Measurements from ENCODE around the gene SH3RF1. TPM values are rescaled to one million over a fixed set of nuclear protein-coding genes. Genes with fewer than 3 reads are reported as not detected.

SH3RF1 gene
- total and polyA plus RNA-seq, 2 of the 8 experiments (the other 6 are each of a cell fraction or from before 2014, with no cell fraction given): 6.9 to 15.1 TPM

DNA sequence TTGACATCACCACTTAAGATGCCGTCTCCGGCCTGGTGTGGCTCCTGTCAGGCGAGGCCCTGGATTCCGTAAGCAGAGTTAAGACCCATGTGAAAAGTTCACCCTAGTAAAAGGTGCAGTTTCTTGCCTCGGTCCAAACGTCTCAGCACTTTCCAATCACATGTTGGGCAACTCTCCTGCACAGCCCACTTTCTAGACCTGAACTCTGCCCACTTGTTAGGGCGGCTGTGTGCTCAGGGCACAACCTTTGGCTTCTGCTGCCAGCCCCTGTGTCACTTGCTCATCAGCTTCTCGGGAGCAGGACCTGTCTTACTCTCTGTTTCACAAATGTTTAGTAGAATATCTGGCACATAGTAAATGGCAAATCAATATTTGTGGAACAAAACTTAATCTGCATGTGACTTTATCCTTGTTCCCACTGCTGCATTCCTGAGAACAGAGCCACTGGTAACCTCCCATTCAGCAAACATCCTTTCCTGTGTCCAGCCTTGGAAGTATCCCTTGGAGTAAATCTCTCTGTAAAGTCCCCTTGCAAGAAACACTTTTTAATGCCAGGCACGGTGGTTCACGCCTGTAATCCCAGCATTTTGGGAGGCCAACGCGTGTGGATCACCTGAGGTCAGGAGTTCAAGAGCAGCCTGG, 38.7 kb upstream of the SH3RF1 start (continued):
- TF ChIP-seq, protein P1, sequence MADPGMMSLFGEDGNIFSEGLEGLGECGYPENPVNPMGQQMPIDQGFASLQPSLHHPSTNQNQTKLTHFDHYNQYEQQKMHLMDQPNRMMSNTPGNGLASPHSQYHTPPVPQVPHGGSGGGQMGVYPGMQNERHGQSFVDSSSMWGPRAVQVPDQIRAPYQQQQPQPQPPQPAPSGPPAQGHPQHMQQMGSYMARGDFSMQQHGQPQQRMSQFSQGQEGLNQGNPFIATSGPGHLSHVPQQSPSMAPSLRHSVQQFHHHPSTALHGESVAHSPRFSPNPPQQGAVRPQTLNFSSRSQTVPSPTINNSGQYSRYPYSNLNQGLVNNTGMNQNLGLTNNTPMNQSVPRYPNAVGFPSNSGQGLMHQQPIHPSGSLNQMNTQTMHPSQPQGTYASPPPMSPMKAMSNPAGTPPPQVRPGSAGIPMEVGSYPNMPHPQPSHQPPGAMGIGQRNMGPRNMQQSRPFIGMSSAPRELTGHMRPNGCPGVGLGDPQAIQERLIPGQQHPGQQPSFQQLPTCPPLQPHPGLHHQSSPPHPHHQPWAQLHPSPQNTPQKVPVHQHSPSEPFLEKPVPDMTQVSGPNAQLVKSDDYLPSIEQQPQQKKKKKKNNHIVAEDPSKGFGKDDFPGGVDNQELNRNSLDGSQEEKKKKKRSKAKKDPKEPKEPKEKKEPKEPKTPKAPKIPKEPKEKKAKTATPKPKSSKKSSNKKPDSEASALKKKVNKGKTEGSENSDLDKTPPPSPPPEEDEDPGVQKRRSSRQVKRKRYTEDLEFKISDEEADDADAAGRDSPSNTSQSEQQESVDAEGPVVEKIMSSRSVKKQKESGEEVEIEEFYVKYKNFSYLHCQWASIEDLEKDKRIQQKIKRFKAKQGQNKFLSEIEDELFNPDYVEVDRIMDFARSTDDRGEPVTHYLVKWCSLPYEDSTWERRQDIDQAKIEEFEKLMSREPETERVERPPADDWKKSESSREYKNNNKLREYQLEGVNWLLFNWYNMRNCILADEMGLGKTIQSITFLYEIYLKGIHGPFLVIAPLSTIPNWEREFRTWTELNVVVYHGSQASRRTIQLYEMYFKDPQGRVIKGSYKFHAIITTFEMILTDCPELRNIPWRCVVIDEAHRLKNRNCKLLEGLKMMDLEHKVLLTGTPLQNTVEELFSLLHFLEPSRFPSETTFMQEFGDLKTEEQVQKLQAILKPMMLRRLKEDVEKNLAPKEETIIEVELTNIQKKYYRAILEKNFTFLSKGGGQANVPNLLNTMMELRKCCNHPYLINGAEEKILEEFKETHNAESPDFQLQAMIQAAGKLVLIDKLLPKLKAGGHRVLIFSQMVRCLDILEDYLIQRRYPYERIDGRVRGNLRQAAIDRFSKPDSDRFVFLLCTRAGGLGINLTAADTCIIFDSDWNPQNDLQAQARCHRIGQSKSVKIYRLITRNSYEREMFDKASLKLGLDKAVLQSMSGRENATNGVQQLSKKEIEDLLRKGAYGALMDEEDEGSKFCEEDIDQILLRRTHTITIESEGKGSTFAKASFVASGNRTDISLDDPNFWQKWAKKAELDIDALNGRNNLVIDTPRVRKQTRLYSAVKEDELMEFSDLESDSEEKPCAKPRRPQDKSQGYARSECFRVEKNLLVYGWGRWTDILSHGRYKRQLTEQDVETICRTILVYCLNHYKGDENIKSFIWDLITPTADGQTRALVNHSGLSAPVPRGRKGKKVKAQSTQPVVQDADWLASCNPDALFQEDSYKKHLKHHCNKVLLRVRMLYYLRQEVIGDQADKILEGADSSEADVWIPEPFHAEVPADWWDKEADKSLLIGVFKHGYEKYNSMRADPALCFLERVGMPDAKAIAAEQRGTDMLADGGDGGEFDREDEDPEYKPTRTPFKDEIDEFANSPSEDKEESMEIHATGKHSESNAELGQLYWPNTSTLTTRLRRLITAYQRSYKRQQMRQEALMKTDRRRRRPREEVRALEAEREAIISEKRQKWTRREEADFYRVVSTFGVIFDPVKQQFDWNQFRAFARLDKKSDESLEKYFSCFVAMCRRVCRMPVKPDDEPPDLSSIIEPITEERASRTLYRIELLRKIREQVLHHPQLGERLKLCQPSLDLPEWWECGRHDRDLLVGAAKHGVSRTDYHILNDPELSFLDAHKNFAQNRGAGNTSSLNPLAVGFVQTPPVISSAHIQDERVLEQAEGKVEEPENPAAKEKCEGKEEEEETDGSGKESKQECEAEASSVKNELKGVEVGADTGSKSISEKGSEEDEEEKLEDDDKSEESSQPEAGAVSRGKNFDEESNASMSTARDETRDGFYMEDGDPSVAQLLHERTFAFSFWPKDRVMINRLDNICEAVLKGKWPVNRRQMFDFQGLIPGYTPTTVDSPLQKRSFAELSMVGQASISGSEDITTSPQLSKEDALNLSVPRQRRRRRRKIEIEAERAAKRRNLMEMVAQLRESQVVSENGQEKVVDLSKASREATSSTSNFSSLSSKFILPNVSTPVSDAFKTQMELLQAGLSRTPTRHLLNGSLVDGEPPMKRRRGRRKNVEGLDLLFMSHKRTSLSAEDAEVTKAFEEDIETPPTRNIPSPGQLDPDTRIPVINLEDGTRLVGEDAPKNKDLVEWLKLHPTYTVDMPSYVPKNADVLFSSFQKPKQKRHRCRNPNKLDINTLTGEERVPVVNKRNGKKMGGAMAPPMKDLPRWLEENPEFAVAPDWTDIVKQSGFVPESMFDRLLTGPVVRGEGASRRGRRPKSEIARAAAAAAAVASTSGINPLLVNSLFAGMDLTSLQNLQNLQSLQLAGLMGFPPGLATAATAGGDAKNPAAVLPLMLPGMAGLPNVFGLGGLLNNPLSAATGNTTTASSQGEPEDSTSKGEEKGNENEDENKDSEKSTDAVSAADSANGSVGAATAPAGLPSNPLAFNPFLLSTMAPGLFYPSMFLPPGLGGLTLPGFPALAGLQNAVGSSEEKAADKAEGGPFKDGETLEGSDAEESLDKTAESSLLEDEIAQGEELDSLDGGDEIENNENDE (IDR thresholded peaks at IDR 0.05; ENCODE audit: insufficient replicate concordance, low read length): no peak
- no peak for TF ChIP-seq HDAC2 (IDR thresholded peaks at IDR 0.05; ENCODE audit: borderline replicate concordance in 1 of 2, low read depth in 2 of 2, low read length in 2 of 2)
- no peak for TF ChIP-seq YY1 (IDR thresholded peaks at IDR 0.05; ENCODE audit: low read depth, low read length)
- TF ChIP-seq SIX5 (IDR thresholded peaks at IDR 0.05; ENCODE audit: low read depth, low read length): no peak
- no peak for TF ChIP-seq BRCA1 (IDR thresholded peaks at IDR 0.05; ENCODE audit: low read depth, low read length)
- TF ChIP-seq NRF1 (IDR thresholded peaks at IDR 0.05; ENCODE audit: low read depth, low read length): no peak
- no peak for TF ChIP-seq CHD1 (IDR thresholded peaks at IDR 0.05; ENCODE audit: low read depth, low read length)
- no peak for TF ChIP-seq SRF (IDR thresholded peaks at IDR 0.05; ENCODE audit: low read depth, low read length)
- TF ChIP-seq CEBPB (IDR thresholded peaks at IDR 0.05; ENCODE audit: low read depth, low read length): no peak
- no peak for TF ChIP-seq CTBP2 (IDR thresholded peaks at IDR 0.05; ENCODE audit: borderline replicate concordance, insufficient read depth, insufficient read length, low read length)
- no peak for TF ChIP-seq KDM5A (IDR thresholded peaks at IDR 0.05; ENCODE audit: low read length)
